ENCODE data around the gene CALML5.

DNA sequence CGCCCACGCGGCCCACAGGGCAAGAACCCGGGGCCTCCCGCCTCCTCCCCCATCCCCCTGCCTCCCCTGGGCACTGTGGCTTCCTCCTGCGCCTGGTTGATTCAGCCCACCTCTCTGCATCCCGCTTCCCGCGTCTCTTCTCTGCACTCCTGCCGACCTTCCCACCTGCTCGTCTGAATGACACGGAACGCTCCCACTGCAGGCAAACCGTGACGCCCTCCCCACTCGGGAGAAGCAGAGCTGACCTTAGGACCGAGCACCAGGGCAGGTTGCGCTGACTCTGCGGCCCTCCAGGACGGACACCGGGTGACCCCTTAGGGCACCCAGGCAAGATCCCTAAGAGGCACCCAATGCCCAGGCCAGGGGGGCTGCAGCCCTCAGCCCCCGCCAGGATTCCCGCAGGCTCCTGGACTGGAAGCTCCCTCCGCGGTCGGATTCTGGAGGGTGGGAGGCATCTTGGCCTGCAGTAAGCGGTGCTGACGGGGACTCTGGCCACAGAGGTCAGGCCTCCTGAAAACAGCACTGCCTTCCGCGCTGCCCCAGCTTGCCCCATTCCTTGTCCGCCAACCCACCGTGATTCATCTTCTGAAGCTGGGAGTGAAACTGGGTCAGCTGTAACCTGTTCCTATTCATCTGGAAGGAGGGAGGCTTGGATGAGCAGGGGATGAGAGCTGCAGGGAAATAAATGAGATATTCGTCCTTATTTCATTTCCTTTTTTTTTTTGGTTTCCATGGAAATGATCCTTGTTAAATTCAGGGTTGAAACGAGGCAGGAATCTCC lies 26.4 kb upstream of the CALML5 start:
- TF ChIP-seq, protein P1, sequence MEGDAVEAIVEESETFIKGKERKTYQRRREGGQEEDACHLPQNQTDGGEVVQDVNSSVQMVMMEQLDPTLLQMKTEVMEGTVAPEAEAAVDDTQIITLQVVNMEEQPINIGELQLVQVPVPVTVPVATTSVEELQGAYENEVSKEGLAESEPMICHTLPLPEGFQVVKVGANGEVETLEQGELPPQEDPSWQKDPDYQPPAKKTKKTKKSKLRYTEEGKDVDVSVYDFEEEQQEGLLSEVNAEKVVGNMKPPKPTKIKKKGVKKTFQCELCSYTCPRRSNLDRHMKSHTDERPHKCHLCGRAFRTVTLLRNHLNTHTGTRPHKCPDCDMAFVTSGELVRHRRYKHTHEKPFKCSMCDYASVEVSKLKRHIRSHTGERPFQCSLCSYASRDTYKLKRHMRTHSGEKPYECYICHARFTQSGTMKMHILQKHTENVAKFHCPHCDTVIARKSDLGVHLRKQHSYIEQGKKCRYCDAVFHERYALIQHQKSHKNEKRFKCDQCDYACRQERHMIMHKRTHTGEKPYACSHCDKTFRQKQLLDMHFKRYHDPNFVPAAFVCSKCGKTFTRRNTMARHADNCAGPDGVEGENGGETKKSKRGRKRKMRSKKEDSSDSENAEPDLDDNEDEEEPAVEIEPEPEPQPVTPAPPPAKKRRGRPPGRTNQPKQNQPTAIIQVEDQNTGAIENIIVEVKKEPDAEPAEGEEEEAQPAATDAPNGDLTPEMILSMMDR (IDR thresholded peaks at IDR 0.05; ENCODE audit: borderline replicate concordance, extremely low read depth, low read length, poor library complexity, severe bottlenecking): no peak
- no peak for TF ChIP-seq EZH2 (IDR thresholded peaks at IDR 0.05; ENCODE audit: borderline replicate concordance, low read depth, low read length, severe bottlenecking)

Data from DND-41 (cell line).